GM21390 (cell line): ENCODE measurements around the gene TACC3.

Source experiments
- ATAC-seq: cut with Tn5 transposase; IDR thresholded peaks from one replicate; pipeline ENCODE4 v1.9.1; 2021; ENCODE audit not compliant: unreplicated experiment

The TACC3 gene

GRCh38 chr4:1721003-1721665 lies at the start of gene TACC3, which contains the start of gene TMEM129:
Gene TACC3 (plus strand): TSS chr4:1721521. CDS start chr4:1723422, 1,901 bp downstream.
Gene TMEM129 (minus strand): TSS chr4:1721323. CDS start chr4:1720837, 486 bp downstream.
- ATAC-seq, result peak; percentile 75

DNA sequence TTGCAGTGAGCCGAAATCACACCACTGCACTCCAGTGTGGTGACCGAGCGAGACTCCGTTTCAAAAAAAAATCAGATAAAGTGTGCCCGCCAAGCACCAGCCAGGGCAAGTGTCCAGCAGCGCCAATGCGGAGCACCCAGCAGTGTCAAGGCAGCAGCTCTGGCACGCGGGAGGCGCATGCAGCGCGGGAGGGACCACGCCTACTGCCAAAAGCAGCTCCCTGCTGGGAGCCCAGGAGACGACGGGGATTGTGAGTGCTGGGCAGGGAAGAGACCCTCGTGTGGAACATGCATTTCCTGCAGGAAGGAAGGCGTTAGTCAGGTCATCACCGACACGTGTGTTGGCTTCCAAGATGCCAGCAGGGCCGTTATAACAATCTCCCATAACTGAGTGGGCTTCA lies 47.6 kb upstream of the TACC3 start:
- no peak for ATAC-seq

GRCh38 chr4:1674682-1675081 lies 46.6 kb upstream of the TACC3 start:
- no peak for ATAC-seq

- ATAC-seq, result no peak
Measured at GRCh38 chr4:1675136-1675801, 46.1 kb upstream of the TACC3 start.

- ATAC-seq, result no peak
Measured at GRCh38 chr4:1675802-1676137, 45.6 kb upstream of the TACC3 start.

DNA sequence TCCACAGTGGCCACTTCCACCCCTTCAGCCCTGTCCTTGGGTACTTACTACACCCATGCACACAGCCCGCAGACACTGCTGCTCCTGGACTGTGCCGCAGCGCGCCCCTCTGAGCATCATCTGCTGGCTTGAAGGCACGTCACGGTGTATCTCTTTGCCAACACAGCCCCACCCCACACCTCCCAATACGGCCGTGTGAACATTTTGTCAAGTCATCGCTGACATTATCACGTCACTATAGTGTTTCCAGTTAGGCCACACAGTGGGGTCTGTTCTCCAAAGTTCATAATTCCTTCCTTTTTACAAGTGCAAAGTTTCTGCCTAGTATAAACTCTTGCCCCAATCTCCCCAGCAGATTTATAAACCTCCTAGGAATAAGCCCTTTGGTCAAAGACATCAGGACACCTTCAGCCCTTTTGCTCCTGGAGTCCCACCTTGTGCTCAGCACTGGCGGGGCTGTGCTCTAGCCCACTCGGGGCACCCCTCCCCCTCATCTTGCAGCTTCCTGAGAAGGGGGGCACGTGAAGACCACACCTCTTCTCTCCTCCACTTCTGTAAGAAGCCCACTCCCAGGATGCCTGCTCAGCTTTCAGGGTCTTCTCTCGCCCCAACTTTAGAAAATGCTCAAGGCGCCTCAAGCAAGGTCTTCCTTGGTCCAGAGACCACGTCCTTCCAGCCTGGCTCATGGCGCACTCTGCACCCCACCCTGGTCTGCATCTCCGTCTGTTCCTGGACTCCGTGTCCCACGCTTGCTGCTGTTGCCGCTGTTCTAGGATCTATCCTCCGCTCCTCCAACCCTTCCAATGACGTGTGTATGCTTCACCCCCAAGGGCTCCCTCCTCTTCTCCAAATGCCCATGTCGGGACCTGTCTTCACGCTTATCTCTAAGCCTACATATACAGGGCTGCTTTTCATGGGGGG lies 44.5 kb upstream of the TACC3 start:
- no peak for ATAC-seq

GRCh38 chr4:1678244-1678643 lies 43.1 kb upstream of the TACC3 start:
- no peak for ATAC-seq

DNA sequence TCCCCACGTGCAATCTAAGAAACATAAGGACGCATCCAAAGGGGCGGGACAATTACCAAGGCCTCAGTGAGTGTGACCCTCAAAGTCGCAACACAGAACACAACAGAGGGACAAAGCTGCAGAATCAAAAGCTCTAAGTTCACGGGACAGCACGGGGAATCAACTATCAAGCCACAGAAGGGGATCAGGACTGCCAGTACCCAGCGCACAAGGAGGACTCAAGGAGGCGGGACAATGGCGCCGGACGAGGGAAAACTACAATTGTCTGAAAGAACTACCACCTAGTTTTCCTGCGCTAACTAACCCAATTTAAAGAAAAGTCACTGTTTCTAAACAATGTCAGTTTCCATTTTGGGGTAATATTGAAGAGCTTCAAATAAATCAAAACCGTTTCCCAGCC lies 38.5 kb upstream of the TACC3 start:
- no peak for ATAC-seq

- no peak for ATAC-seq
Measured at GRCh38 chr4:1683261-1683735, 38.0 kb upstream of the TACC3 start.

DNA sequence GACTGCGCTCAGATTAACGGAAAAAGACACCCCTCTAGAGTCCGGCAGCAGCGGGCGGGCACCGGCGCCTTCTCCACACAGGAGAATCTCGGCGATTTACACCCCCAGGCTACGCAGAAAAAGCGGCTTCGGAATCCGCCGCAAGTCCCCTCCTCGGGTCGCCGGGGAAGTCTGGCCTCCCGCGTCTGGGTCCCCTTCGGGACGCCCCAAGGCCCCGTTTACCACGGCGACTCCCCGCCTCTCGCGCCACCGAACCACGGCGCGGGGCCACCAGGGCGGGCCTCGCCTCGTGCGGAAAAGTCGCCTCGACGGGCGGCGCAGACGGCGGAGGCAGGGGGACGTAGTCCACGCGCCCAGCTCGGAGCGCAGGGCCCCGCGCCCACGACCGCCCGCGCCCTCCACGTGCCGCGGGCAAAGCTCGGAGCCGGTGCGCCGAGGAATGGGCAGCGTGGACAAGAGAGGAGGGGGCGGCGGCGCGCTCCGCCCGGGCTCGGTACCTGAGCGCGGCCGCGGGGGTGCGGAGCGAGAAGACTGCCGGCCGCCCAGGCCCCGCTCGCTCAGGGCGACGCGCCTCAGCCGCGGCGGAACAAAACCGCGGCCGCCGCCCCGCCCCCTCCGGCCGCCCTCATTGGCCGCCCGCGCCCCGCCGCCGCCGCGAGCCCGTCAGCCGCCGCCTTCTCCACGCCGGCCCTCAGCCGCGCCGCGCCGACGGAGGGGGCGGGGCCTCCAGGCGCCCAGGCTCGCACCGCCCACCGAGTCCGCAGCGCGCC lies 37.4 kb upstream of the TACC3 start, which contains the start of gene FAM53A:
TSS of gene FAM53A (minus strand) at position 578 of the 770 bp plus-strand sequence. CDS start 15,572 bp downstream, outside the sequence.
- peak; percentile 83 for ATAC-seq

GRCh38 chr4:1684506-1685234 lies 36.7 kb upstream of the TACC3 start:
- no peak for ATAC-seq

DNA sequence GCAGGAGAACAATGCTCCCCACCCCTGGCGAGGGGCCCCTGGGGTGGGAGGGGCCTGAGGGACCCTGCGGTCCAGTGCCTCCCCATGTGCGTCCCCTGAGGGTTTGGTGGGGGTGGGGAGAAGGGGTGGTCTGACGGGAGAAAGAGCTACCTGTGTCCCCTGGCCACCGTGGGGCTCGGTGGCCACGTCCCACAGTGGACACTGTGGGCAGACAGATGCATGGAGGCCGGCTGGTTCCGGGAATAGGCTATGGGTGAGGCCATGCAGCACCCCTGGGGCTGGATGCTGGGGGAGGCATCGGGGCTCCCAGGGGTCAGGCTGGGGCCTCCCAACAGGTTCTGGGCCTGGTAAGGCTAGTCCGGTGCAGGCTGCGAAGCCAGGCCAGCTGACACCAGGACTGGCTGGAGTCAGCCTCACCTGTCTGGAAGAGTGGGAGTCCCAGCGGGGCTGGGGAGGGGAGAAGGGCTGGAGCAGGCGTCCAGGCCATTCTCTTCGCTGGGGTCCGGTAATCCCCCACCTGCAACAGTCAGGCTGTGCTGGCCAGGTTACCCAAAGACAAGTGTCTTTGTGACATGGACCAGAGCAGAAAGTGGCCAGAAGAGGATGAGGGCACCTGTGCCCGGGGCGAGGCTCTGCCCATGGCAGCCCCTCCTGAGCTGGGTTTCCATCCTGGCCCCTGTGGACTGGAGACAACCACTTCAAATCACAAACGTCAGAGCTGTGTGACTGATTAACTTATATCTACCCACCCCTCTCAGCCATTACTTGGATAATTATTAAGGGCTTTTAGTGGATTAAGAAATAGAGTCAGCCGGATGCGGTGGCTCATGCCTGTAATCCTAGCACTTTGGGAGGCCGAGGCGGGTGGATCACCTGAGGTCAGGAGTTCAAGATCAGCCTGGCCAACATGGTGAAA lies 35.8 kb upstream of the TACC3 start:
- no peak for ATAC-seq

- ATAC-seq, result no peak
Measured at GRCh38 chr4:1686440-1687036, 34.8 kb upstream of the TACC3 start.

- ATAC-seq, result no peak
Measured at GRCh38 chr4:1690698-1691097, 30.6 kb upstream of the TACC3 start.

- ATAC-seq, result no peak
Measured at GRCh38 chr4:1691737-1692373, 29.5 kb upstream of the TACC3 start.

DNA sequence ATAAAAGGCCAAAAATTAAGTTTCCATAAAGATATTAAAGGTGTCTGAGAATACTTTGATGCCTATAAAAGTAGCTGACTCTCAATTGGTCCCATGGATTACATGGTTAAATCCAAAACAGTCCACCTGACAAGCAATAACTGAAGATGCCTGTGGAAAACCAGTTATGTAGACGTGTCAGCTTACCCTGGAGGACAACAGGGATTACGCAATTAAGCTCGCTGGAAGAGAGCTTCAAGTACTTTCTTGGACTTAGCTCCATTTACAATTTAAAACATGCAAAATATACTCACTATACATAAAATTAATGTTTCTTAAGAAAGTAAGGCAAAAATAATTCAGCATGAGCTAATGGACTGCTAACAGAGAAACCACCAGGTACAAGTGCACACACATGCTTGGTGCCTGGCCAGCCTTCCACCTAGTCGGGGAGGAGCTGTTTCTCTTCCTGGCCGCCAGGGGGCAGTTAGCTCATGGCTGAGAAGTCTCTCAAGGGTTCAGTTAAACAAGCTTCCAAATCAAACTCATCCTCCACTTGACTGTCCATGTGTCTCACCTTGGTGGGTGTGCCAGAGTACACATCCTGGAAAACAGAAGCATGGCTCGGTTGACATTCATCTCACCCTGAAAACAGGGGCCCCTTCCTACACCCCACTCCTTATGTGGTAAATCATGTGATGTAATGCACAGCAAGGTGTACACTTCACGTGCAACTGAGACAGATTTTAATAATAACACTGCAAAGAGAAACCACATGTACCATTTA lies 28.0 kb upstream of the TACC3 start:
- no peak for ATAC-seq

GRCh38 chr4:1695913-1696312 lies 25.4 kb upstream of the TACC3 start:
- no peak for ATAC-seq
